ENCODE data around the gene APC. TPM values are rescaled to one million over a fixed set of nuclear protein-coding genes. Genes with fewer than 3 reads are reported as not detected.

APC gene
- total RNA-seq, 1 experiment from 2014 or later = 40.0 TPM

GRCh38 chr5:112866739-112867138 lies 129.1 kb downstream of the APC start:
- no peaks in the 10 kb centered on the region for H3K27me3 Mint-ChIP-seq (ENCODE audit: low read depth)
- DNase-seq (ENCODE audit: low spot score) = no peak
- peaks cover 13% of the 10 kb centered on the region for H3K4me1 Mint-ChIP-seq
- TF ChIP-seq CREB1 (CRISPR knock-in tag; IDR thresholded peaks at IDR 0.05) (no peak), USF1 (CRISPR knock-in tag; IDR thresholded peaks at IDR 0.05) (no peak)
- no peak overlapping the region for H3K27ac Mint-ChIP-seq
- POLR2A ChIA-PET = interaction anchor here (0.6 kb wide), 1 partner anchor 13 kb away, joined by 4 read pairs; no protein-coding TSS in a partner anchor
- H3K9me3 Mint-ChIP-seq = no peaks in the 10 kb centered on the region
- no peak for ATAC-seq
- peaks cover 73% of the 10 kb centered on the region for H3K36me3 Mint-ChIP-seq
- CTCF ChIA-PET = no interaction called here
- no peak overlapping the region for H3K4me3 Mint-ChIP-seq

GRCh38 chr5:112867411-112867810 lies 129.7 kb downstream of the APC start:
- ATAC-seq (no peak), DNase-seq (ENCODE audit: low spot score) (no peak)
- peaks cover 73% of the 10 kb centered on the region for H3K36me3 Mint-ChIP-seq
- no peaks in the 10 kb centered on the region for H3K27me3 Mint-ChIP-seq (ENCODE audit: low read depth)
- peaks cover 7% of the 10 kb centered on the region for H3K4me1 Mint-ChIP-seq
- TF ChIP-seq ZBTB21 (CRISPR knock-in tag; IDR thresholded peaks at IDR 0.05; ENCODE audit: borderline replicate concordance) (no peak), NR3C1 (CRISPR knock-in tag; conservative IDR thresholded peaks at IDR 0.05; ENCODE audit: low read depth) (no peak), ZSCAN18 (CRISPR knock-in tag; IDR thresholded peaks at IDR 0.05) (no peak), STAT6 (CRISPR knock-in tag; conservative IDR thresholded peaks at IDR 0.05; ENCODE audit: low read depth) (no peak), MYBL2 (CRISPR knock-in tag; IDR thresholded peaks at IDR 0.05) (no peak), FOXK1 (CRISPR knock-in tag; IDR thresholded peaks at IDR 0.05) (no peak), PREB (CRISPR knock-in tag; IDR thresholded peaks at IDR 0.05; ENCODE audit: borderline replicate concordance) (no peak), NR2C2 (CRISPR knock-in tag; IDR thresholded peaks at IDR 0.05) (no peak), ZNF425 (CRISPR knock-in tag; conservative IDR thresholded peaks at IDR 0.05) (no peak), ATF3 (CRISPR knock-in tag; conservative IDR thresholded peaks at IDR 0.05) (no peak), FOXP1 (CRISPR knock-in tag; IDR thresholded peaks at IDR 0.05; ENCODE audit: borderline replicate concordance) (no peak), ATF2 (CRISPR knock-in tag; IDR thresholded peaks at IDR 0.05; ENCODE audit: borderline replicate concordance, low read depth) (no peak), SOX15 (CRISPR knock-in tag; IDR thresholded peaks at IDR 0.05) (no peak)
- CTCF ChIA-PET = interaction anchor here (1.0 kb wide), 1 partner anchor 19 kb away, joined by 4 read pairs; no protein-coding TSS in a partner anchor
- POLR2A ChIA-PET = no interaction called here
- H3K27ac Mint-ChIP-seq = no peak overlapping the region
- no peaks in the 10 kb centered on the region for H3K9me3 Mint-ChIP-seq
- no peak overlapping the region for H3K4me3 Mint-ChIP-seq

Measured in WTC11 (cell line).